Stimulated activated CD4-positive, alpha-beta T cell treated with anti-CD3 and anti-CD28 coated beads, TNF-alpha, amount 100 ng/mL, for 48 hours (primary cell): Measurements from ENCODE around the gene HMCN2.
"Not testable (repeated sequence)": the region's sequence is repeated elsewhere in the genome, so short reads cannot be mapped to it uniquely, and the experiment has no call there.

Experiments
- DNase-seq, 3 donors: peaks; one replicate each; pipeline ENCODE4 v3.0.0-alpha.2; 2020; ENCODE audit warnings: low read depth in 3 of 3

The HMCN2 gene

GRCh38 chr9:130328349-130328801 is 62.8 kb downstream of the HMCN2 start:
- DNase-seq = no peak

- no peak for DNase-seq
Measured at GRCh38 chr9:130329061-130329460, 63.5 kb downstream of the HMCN2 start.

DNA sequence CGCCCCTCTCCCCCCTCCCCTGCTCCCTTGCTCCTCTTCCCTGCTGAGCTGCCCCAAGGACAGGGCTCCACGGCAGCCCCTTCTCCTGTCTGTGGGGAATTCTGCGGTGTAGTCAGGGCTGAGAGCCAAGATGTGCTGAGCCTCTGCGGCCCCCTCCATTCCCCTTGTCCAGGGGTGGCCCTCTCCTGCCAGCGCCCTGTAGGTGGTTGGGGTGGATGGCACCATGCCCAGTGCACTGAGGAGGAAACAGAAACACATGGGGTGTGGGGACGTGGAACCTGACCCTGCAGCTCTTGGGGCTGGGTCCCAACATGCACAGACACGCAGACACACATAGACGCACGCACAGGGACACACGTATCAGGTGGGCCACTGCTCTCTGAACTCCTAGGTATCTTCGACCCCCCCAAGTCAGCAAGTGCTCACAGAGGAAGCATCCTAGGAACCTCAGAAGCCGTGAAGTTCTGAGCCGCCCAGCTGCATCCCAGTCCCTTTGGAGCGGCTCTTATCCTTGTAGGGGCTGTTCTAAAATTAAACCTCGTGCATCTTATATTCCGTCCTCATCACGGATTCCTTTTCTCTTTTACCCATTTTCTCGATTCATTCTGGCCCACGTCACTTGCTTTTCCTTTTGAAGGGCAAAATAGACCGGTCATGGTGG is 64.8 kb downstream of the HMCN2 start:
- no peak for DNase-seq

DNA sequence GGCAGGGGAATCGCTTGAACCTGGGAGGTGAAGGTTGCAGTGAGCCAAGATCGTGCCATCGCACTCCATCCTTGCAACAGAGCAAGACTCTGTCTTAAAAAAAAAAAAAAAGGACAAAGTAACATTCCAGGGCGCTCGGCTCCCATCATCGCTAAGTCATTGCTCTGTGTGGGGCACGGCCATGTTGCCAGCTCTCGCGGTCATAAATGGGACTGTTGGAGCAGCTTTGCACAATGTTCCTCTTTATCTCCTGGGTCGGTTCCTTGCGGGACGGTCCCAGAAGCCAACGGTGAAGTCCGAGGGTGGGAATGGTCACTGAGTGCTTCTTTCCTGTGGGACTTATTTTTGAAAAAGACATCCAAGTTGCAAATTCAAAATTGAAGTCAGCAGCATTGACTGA is 65.5 kb downstream of the HMCN2 start:
- DNase-seq = no peak

GRCh38 chr9:130331573-130331972 is 66.0 kb downstream of the HMCN2 start:
- no peak for DNase-seq

GRCh38 chr9:130332384-130332926 is 66.9 kb downstream of the HMCN2 start:
- DNase-seq = no peak

GRCh38 chr9:130333041-130333711 is 67.6 kb downstream of the HMCN2 start:
- DNase-seq = no peak

DNA sequence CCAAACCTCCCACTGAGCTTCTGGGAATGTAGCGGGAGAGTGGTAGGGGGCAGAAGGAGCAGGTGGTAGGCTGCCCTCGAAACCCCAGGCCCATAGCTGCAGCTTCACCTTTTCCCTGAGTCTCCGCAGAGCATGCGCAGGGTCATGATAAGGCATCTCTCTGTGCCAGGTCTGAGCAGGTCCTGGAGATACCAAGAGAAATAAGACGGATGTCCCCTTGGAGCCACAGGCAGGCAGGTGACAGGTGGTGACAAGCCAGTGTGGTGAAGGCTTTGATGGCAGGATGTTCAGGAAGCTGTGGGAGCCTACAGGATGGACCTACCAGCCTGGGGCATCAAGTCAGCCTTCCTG is 68.1 kb downstream of the HMCN2 start:
- no peak for DNase-seq

DNA sequence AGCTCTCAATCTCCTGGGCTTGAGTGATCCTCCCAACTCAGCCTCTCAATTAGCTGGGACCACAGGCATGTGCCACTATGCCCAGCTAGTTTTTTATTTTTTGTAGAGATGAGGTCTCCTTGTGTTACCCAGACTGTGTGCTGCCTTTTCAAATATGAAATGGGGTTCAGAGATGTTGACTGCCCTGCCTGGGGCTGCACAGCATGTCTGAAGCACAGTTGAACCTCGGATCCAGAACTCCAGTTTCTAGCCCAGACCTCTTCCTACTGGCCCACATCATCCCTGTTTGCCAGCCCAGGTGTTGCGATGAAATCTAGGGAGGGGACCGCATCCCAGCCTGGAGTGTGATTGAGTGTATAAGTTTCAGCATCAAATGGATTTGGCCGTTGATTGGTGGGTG is 69.4 kb downstream of the HMCN2 start:
- DNase-seq = no peak

- DNase-seq = no peak
Measured at GRCh38 chr9:130336027-130336610, 70.6 kb downstream of the HMCN2 start.

DNA sequence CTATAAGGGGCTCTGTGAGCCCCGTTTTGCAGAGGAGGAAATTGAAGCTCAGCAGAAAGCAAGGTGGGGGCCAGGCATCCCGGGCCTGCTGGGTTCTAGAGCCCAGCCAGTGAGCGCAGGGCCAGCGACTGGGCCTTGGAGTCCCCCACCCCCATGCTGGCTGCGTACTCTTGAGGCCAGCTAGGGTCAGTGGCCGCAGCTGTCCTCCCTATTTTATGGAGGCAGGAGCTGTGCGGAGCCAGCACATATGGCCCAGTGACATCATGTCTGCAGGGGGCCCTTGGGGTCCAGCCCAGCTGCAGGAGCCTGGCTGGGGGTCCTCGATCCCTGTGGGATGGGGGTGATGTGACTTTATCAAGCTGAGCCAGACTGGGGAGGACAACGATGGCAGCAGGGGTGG is 71.3 kb downstream of the HMCN2 start:
- no peak for DNase-seq

- no peak for DNase-seq
Measured at GRCh38 chr9:130337318-130337717, 71.8 kb downstream of the HMCN2 start.

- no peak for DNase-seq
Measured at GRCh38 chr9:130337784-130338380, 72.3 kb downstream of the HMCN2 start.

DNA sequence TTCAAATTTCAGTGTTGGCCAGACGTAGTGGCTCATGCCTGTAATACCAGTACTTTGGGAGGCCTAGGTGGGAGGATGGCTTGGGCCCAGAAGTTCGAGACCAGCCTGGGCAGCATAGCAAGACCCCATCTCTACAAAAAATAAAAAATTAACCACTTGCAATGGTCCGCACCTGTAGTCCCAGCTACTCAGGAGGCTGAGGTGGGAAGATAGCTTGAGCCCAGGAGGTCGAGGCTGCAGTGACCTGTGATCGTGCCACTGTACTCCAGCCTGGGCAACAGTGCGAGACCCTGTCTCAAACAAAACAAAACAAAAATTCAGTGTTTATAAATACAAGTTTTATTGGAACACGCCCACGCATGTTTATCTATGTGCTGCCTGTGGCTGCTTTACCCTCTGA is 73.3 kb downstream of the HMCN2 start:
- DNase-seq = not testable (repeated sequence)

DNA sequence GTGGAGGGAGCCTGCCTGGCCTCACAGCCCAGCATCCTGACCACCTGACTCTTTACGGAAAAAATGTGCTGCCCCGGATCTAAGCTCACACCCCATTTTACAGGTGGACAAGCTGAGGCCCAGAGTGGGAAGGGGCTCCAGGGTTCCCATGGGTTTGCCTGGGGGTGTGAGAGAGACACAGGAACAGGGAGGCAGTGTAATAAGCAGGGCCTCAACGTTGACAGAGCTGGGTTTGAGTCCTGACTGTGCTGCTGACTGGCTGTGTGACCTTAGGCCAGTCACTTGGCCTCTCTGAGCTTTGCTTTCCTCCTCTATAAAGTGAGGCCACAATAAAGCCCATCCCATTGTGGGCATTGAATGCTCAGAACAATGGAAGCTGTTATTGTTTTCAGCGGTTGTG is 73.7 kb downstream of the HMCN2 start:
- no peak for DNase-seq

DNA sequence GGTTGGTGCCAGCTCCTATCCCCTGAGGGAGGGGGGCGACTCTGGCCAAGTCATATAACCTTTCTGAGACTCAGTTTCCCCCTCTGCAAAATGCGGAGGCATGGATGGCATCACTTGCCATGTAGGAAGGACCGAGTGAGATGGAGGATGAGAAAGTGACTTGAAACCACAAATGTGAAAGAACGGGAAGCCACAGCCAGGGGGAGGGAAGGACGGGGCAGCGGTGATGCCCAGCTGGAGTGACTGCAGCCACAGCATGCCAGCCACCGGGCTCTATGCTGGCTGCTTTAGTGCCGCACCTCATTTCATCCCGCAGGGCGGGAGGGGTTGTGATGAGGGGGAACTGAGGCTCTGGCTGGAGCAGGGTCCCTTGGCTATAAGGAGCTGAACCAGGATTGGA is 74.5 kb downstream of the HMCN2 start:
- no peak for DNase-seq

DNA sequence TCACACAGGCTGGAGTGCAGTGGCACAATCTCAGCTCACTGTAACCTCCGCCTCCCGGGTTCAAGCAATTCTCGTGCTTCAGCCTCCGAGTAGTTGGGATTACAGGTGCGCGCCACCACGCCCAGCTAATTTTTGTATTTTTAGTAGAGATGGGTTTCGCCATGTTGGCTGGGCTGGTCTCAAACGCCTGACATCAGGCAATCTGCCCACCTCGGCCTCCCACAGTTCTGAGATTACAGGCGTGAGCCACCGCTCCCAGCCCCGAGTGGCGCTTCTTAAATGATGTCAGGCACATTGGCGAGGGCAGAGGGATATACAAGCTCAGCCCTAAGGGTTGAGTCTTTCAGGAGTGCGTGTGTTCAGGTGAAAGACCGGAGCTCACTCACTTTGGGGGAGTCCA is 75.0 kb downstream of the HMCN2 start:
- not testable (repeated sequence) for DNase-seq

- no peak for DNase-seq
Measured at GRCh38 chr9:130341128-130341527, 75.6 kb downstream of the HMCN2 start.

GRCh38 chr9:130341839-130342713 is 76.5 kb downstream of the HMCN2 start:
- no peak for DNase-seq

DNA sequence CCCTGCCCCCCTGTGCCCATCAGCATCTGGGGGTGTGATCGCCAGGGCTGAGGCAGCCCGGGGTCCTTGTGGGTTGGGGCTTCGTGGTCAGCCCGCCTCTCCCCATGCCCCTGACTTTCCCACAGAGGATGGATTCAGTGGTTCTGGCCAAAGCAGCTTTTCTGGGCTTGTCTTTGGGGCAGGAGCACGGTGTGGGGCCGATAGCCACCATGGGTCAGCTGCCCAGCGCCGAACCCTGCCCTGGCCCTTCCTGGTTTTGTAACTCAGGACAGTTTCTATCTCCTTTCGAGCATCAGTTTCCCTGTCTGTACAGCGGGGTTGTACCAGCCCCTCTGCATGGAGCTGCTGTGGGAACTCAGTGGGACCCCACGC is 77.1 kb downstream of the HMCN2 start:
- DNase-seq = no peak

DNA sequence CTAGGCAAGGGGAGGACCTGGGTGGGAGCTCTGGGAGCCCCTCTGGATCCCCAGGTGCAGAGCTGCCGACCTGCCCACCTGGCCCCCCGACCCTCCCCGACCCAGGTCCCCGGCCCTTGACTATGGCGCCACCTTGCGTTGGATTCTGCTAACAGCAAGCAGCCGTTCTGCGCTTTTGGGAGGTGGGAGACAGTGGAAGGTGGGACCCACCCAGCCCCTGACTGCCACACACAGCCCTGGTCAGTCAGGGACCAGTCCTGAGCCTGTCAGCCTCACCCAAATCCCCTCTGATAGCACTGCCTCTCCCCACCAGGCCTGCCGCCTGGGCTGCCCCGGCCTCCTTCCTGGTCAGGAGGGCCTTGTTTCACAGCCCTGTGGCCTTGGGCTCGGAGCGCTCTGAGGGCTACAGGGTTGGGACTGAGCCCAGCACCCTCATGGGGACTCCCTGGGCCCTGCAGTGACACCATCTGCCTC is 77.9 kb downstream of the HMCN2 start:
- DNase-seq = peak in 2 of 3 donors; percentile 6 to 30

DNA sequence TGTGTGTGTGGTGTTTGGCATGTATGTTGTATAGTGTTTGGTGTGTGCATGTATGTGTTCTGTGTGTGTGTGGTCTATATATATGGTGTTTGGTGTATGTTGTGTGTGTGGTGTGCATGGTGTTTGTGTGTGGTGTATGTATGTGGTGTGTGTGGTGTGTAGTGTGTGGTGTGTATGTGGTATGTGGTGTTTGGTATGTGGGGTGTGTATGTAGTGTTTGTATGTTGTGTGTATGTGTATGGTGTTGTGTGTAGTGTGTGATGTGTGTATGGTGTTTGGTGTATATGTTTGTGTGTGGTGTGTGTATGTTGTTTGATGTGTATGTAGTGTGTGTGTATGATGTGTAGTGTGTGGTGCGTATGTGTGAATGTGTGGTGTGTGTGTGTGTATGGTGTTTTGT is 78.8 kb downstream of the HMCN2 start:
- no peak for DNase-seq
